Muscle of leg (tissue), 11 donors: ENCODE measurements around the gene SP3. TPM values are rescaled to one million over a fixed set of nuclear protein-coding genes. Genes with fewer than 3 reads are reported as not detected.

Experiments
- DNase-seq: peaks from one replicate; pipeline ENCODE4 v3.0.0; 2013
- H3K27ac ChIP-seq: one replicate; pipeline ENCODE4 v1.5.1; 2013; ENCODE audit warnings: mild to moderate bottlenecking, low read length, control low read depth
- H3K27me3 ChIP-seq: one replicate; pipeline ENCODE4 v1.6.1; 2013; ENCODE audit warnings: low read length; ENCODE audit not compliant: control insufficient read depth, insufficient read depth
- H3K36me3 ChIP-seq: one replicate; pipeline ENCODE4 v1.6.1; 2013; ENCODE audit warnings: low read length; ENCODE audit not compliant: control insufficient read depth, insufficient read depth
- H3K4me1 ChIP-seq: one replicate; pipeline ENCODE4 v1.6.1; 2013; ENCODE audit warnings: low read length; ENCODE audit not compliant: control insufficient read depth, insufficient read depth
- H3K4me3 ChIP-seq: one replicate; pipeline ENCODE4 v1.5.1; 2013; ENCODE audit warnings: low read length, control low read depth
- H3K9me3 ChIP-seq: replicated peaks from 2 replicates; pipeline ENCODE4 v1.6.1; 2013; ENCODE audit warnings: low read depth, low read length; ENCODE audit not compliant: control insufficient read depth
- WGBS: methylation state at CpG from one replicate; pipeline ENCODE4 v1.1.5; 2013; ENCODE audit warnings: missing lambda C conversion rate; ENCODE audit not compliant: insufficient coverage; 5-methylcytosine and 5-hydroxymethylcytosine counted together
- polyA plus RNA-seq, 8 donors: library from polyadenylated mRNA; unstranded; fragments of 120-200 nt; gene quantifications; one replicate each; pipeline versions ENCODE4 v1.2.1 to v1.2.3, GENCODE V29; 2013; ENCODE audit warnings: inconsistent platforms in 1 of 8, low replicate concordance in 1 of 8; ENCODE audit not compliant: insufficient read length in 8 of 8, insufficient read depth in 1 of 8
- total RNA-seq: library from RNA; stranded (reverse); fragments of 120-200 nt; gene quantifications from one replicate; pipeline ENCODE4 v1.2.4, GENCODE V29; 2013

SP3 gene
- total and polyA plus RNA-seq, 9 donors: 52.1 to 109 (median 73.6) TPM

DNA sequence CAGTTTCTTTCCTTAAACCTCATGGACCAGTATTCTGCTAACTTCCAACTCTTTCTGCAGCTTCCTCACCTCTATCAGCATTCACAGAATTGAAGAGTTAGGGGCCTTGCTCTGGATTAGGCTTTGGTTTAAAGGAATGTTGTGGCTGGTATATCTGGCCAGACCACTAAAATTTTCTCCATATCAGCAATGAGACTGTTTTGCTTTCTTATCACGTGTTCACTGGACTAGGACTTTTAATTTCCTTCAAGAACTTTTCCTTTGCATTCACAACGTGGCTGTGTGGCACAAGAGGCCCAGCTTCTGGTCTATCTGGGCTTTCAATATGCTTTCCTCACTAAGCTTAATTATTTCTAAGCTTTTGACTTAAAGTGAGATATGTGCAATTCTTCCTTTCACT, 33.4 kb downstream of the SP3 start:
- Histone ChIP-seq H3K27ac (no peak overlapping the region), H3K36me3 (peaks cover 6% of the 10 kb centered on the region), H3K4me3 (no peak overlapping the region), H3K4me1 (no peaks in the 10 kb centered on the region), H3K27me3 (no peaks in the 10 kb centered on the region), H3K9me3 (no peaks in the 10 kb centered on the region)
- WGBS: 89% methylated on average over 1 of the region's 2 CpGs
- no peak for DNase-seq

- H3K27me3 ChIP-seq: no peaks in the 10 kb centered on the region
- H3K36me3 ChIP-seq: peaks cover 6% of the 10 kb centered on the region
- no peaks in the 10 kb centered on the region for H3K9me3 ChIP-seq
- H3K4me1 ChIP-seq: no peaks in the 10 kb centered on the region
- no peak overlapping the region for H3K27ac ChIP-seq
- no peak for DNase-seq
- no peak overlapping the region for H3K4me3 ChIP-seq
- WGBS: no CpG with 5 or more reads among the region's 1 CpG
These were observed 35.7 kb downstream of the SP3 start for GRCh38 chr2:173929441-173929840.

GRCh38 chr2:173926875-173927274, 38.3 kb downstream of the SP3 start:
- H3K36me3 ChIP-seq: peaks cover 6% of the 10 kb centered on the region
- H3K9me3 ChIP-seq: no peaks in the 10 kb centered on the region
- no peak for DNase-seq
- H3K27ac ChIP-seq: no peak overlapping the region
- no peaks in the 10 kb centered on the region for H3K4me1 ChIP-seq
- H3K27me3 ChIP-seq: no peaks in the 10 kb centered on the region
- no peak overlapping the region for H3K4me3 ChIP-seq

- Histone ChIP-seq H3K36me3 (peaks cover 7% of the 10 kb centered on the region), H3K27me3 (no peaks in the 10 kb centered on the region), H3K9me3 (no peaks in the 10 kb centered on the region), H3K27ac (no peak overlapping the region), H3K4me3 (no peak overlapping the region), H3K4me1 (no peaks in the 10 kb centered on the region)
- WGBS: no CpG with 5 or more reads among the region's 2 CpGs
- DNase-seq: no peak
These were observed 40.9 kb downstream of the SP3 start for GRCh38 chr2:173924285-173924684.

- DNase-seq: no peak
- H3K36me3 ChIP-seq: peaks cover 5% of the 10 kb centered on the region
- no peak overlapping the region for H3K4me3 ChIP-seq
- no peaks in the 10 kb centered on the region for H3K9me3 ChIP-seq
- H3K27ac ChIP-seq: no peak overlapping the region
- no peaks in the 10 kb centered on the region for H3K27me3 ChIP-seq
- no peaks in the 10 kb centered on the region for H3K4me1 ChIP-seq
These were observed 42.4 kb downstream of the SP3 start for GRCh38 chr2:173922760-173923159.

- peaks cover 7% of the 10 kb centered on the region for H3K36me3 ChIP-seq
- H3K4me1 ChIP-seq: no peaks in the 10 kb centered on the region
- H3K9me3 ChIP-seq: no peaks in the 10 kb centered on the region
- no peak overlapping the region for H3K27ac ChIP-seq
- no peak overlapping the region for H3K4me3 ChIP-seq
- no peaks in the 10 kb centered on the region for H3K27me3 ChIP-seq
- DNase-seq: no peak
These were observed 43.1 kb downstream of the SP3 start for GRCh38 chr2:173922068-173922467.

DNA sequence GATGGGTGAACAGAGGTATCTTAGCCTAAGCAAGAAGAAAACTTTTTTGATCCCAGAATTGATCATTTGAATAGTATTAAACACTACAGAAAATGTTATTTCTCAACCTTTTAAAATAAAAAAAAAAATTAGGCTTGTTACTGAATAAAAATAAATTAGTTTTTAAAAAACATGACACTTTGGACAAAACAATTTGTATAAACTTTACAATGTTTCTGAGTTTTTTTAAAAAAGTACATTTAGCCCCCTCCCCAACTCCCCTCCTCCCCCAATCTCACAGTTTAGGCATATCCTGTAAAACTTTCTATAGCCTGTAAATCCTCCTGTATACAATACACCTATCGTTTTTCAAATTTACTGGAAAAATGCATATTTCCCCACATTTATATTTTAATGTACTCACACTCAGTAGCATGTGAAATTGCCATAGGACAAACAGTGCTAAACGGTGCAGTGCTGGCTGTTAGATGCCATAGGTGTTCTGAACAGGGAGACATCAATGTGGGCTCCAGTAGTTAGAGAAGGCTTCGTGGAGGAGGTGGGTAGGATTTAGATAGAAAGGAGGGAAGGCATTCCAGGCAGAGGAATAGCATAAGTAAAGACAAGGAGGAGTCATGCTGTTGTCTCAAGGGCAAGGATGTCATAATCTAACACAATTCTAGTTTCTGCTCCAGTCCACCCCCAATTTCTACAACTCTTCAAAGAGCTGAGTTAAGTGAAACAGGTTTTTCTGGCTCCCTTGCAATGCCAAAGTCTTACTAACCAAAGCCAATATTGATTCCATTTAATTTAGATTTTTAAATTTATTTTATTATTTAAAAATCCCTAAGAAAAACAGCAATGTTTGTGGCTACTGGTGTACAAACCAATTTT, 50.9 kb downstream of the SP3 start:
- Histone ChIP-seq H3K9me3 (no peaks in the 10 kb centered on the region), H3K4me3 (no peak overlapping the region), H3K27me3 (no peaks in the 10 kb centered on the region), H3K36me3 (peaks cover 13% of the 10 kb centered on the region), H3K4me1 (no peaks in the 10 kb centered on the region), H3K27ac (no peak overlapping the region)
- DNase-seq: no peak
- 56% methylated on average over 1 of the region's 3 CpGs for WGBS

DNA sequence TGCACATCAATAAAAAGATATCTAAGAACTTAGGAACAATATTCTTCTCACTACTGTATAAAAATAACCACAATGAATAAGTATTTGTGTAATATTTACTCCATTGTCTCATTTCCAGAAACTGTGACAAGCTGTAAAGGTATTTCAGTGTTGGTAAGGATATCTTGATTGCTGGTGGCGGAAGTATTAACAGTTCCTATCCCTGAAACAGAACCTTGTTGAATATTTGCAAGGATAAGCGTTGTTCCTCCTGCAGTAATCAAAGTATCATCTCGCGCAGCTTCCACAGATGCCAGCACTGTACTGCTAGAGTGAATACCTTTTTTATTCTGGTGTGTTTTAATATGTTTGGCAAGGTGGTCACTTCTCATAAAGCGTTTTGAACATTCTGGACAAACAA, 55.3 kb downstream of the SP3 start:
- no peak overlapping the region for H3K27ac ChIP-seq
- no peaks in the 10 kb centered on the region for H3K27me3 ChIP-seq
- no peak for DNase-seq
- H3K9me3 ChIP-seq: no peaks in the 10 kb centered on the region
- peaks cover 20% of the 10 kb centered on the region for H3K36me3 ChIP-seq
- no peak overlapping the region for H3K4me3 ChIP-seq
- H3K4me1 ChIP-seq: no peaks in the 10 kb centered on the region
- WGBS: no CpG with 5 or more reads among the region's 5 CpGs

DNA sequence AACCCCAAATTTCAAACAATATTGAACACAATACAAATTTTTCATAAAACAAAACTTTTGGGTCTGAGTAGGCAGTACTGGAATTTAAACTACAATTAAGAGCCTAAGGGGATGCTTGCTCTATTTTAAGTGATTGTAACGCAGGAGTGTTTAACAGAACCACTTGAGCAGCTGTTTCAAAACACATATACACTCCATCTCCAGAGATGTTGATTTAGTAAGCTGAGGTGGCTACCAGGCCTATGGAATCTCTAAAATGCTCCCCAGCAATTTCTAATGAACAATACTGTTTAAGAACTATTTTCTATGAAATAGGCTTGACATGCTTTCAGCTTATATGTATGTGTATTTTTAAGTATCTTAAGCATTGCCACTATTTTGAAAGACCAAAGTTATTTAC, 58.5 kb downstream of the SP3 start:
- H3K36me3 ChIP-seq: peaks cover 23% of the 10 kb centered on the region

DNA sequence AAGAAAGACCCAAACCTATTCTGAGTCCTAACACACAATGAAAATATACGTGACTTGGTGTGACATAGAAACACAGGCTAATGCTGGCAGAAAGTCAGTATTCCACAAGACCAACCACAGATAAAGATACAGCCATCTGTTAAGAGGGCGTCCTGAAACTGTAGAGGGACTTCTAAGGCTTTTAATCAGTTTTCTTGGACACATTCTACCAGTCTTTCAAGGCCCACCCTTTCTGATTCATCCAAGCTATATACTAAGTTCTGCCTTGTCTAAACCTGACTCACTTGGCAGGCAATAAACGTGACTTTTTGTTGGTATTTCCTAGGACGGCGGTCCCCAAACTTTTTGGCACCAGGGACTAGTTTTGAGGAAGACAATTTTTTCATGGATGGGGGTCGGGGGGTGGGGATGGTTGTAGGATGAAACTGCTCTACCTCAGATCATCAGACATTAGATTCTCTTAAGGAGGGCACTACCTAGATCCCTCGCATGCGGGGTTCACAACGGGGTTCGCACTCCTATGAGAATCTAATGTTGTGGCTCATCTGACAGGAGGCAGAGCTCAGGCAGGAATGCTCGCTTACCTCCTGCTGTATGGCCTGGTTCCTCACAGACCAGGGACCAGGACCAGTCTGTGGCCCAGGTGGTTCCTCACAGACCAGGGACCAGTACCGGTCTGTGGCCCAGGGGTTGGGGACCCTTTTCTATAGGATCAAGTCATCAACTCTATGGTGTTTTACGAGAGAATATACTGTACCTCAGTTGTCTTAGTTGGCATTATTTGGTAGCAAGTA, 61.4 kb downstream of the SP3 start:
- Histone ChIP-seq H3K4me1 (no peaks in the 10 kb centered on the region), H3K4me3 (no peak overlapping the region), H3K36me3 (peaks cover 18% of the 10 kb centered on the region), H3K27me3 (no peaks in the 10 kb centered on the region), H3K27ac (no peak overlapping the region), H3K9me3 (no peaks in the 10 kb centered on the region)
- WGBS: 100% methylated on average over 2 of the region's 13 CpGs
- DNase-seq: no peak

More for the DNA sequence above, 58.5 kb downstream of the SP3 start:
- no CpG with 5 or more reads among the region's 1 CpG for WGBS
- Histone ChIP-seq H3K4me3 (no peak overlapping the region), H3K4me1 (no peaks in the 10 kb centered on the region), H3K27me3 (no peaks in the 10 kb centered on the region), H3K9me3 (no peaks in the 10 kb centered on the region), H3K27ac (no peak overlapping the region)
- DNase-seq: no peak
